ENCODE data around the gene IFRD2. TPM values are rescaled to one million over a fixed set of nuclear protein-coding genes. Genes with fewer than 3 reads are reported as not detected.
"Not testable (repeated sequence)": the region's sequence is repeated elsewhere in the genome, so short reads cannot be mapped to it uniquely, and the experiment has no call there.

Gene IFRD2
- total and polyA plus RNA-seq, 2 experiments from 2014 or later: 85.4 to 90.2 TPM

GRCh38 chr3:50246517-50246954 lies 45.7 kb downstream of the IFRD2 start:
- Histone ChIP-seq H4K20me1 (ENCODE audit: insufficient read depth) (no peaks in the 10 kb centered on the region), H3K79me2 (ENCODE audit: insufficient read depth) (peaks cover 92% of the 10 kb centered on the region), H3K9me3 (ENCODE audit: low read depth) (no peaks in the 10 kb centered on the region), H3K36me3 (ENCODE audit: low read depth) (no peaks in the 10 kb centered on the region; the same call in 1 of the 2 replicates), H3K9me2 (ENCODE audit: insufficient read depth) (no peaks in the 10 kb centered on the region), H3K4me1 (ENCODE audit: insufficient read depth) (peaks cover 52% of the 10 kb centered on the region), H3F3A (ENCODE audit: insufficient read depth) (peaks cover 45% of the 10 kb centered on the region), H3K9ac (peak overlapping the region; percentile 77), H2AFZ (no peak overlapping the region), H3K27ac (peak overlapping the region; percentile 91), H3K4me3 (peak overlapping the region; percentile 62), H3K4me2 (ENCODE audit: unreplicated experiment) (peak overlapping the region; percentile 82), H3K27me3 (replicated peaks; ENCODE audit: insufficient read depth) (no peaks in the 10 kb centered on the region)
- WGBS, 2 experiments (ENCODE audit: low coverage in 1 of 2, low lambda C conversion rate in 2 of 2, missing lambda C conversion rate in 2 of 2): 6 to 9% methylated on average over 10 of the region's 10 CpGs
- TF ChIP-seq EZH2 (IDR thresholded peaks at IDR 0.05; ENCODE audit: insufficient read depth, poor library complexity, severe bottlenecking) (no peak), EZH2phosphoT487 (IDR thresholded peaks at IDR 0.05; ENCODE audit: insufficient read depth, low read depth) (no peak)
- DNase-seq: peak; percentile 99
- in situ Hi-C loops (cut with MboI): no loop called here

GRCh38 chr3:50245831-50246516 lies 46.3 kb downstream of the IFRD2 start:
- TF ChIP-seq EZH2 (IDR thresholded peaks at IDR 0.05; ENCODE audit: insufficient read depth, poor library complexity, severe bottlenecking) (no peak), EZH2phosphoT487 (IDR thresholded peaks at IDR 0.05; ENCODE audit: insufficient read depth, low read depth) (no peak)
- Histone ChIP-seq H3K9me2 (ENCODE audit: insufficient read depth) (no peaks in the 10 kb centered on the region), H3K4me3 (peak overlapping the region; percentile 62), H3K9me3 (ENCODE audit: low read depth) (no peaks in the 10 kb centered on the region), H3K4me2 (ENCODE audit: unreplicated experiment) (peak overlapping the region; percentile 82), H2AFZ (no peak overlapping the region), H3K4me1 (ENCODE audit: insufficient read depth) (peaks cover 50% of the 10 kb centered on the region), H3K27ac (peak overlapping the region; percentile 91), H3K79me2 (ENCODE audit: insufficient read depth) (peaks cover 92% of the 10 kb centered on the region), H3F3A (ENCODE audit: insufficient read depth) (peaks cover 45% of the 10 kb centered on the region), H3K27me3 (replicated peaks; ENCODE audit: insufficient read depth) (no peaks in the 10 kb centered on the region), H3K9ac (peak overlapping the region; percentile 77), H3K36me3 (ENCODE audit: low read depth) (no peaks in the 10 kb centered on the region; the same call in 1 of the 2 replicates), H4K20me1 (ENCODE audit: insufficient read depth) (no peaks in the 10 kb centered on the region)
- 4 to 7% methylated on average over 19 to 24 of the region's 25 CpGs for WGBS, 2 experiments (ENCODE audit: low coverage in 1 of 2, low lambda C conversion rate in 2 of 2, missing lambda C conversion rate in 2 of 2)
- in situ Hi-C loops (cut with MboI): no loop called here
- peak; percentile 94 for DNase-seq

- Histone ChIP-seq H3K36me3 (ENCODE audit: low read depth) (no peaks in the 10 kb centered on the region; the same call in 1 of the 2 replicates), H3K9me3 (ENCODE audit: low read depth) (no peaks in the 10 kb centered on the region), H3K9me2 (ENCODE audit: insufficient read depth) (no peaks in the 10 kb centered on the region), H3K4me2 (ENCODE audit: unreplicated experiment) (peak overlapping the region; percentile 82), H4K20me1 (ENCODE audit: insufficient read depth) (no peaks in the 10 kb centered on the region), H3K9ac (peak overlapping the region; percentile 77), H3K27me3 (replicated peaks; ENCODE audit: insufficient read depth) (no peaks in the 10 kb centered on the region), H3K79me2 (ENCODE audit: insufficient read depth) (peaks cover 92% of the 10 kb centered on the region), H2AFZ (no peak overlapping the region), H3F3A (ENCODE audit: insufficient read depth) (peaks cover 44% of the 10 kb centered on the region), H3K4me3 (peak overlapping the region; percentile 62), H3K27ac (peak overlapping the region; percentile 91), H3K4me1 (ENCODE audit: insufficient read depth) (peaks cover 50% of the 10 kb centered on the region)
- TF ChIP-seq EZH2 (IDR thresholded peaks at IDR 0.05; ENCODE audit: insufficient read depth, poor library complexity, severe bottlenecking): no peak
- no peak for TF ChIP-seq EZH2phosphoT487 (IDR thresholded peaks at IDR 0.05; ENCODE audit: insufficient read depth, low read depth)
- DNase-seq: no peak
- WGBS, 2 experiments (ENCODE audit: low coverage in 1 of 2, low lambda C conversion rate in 2 of 2, missing lambda C conversion rate in 2 of 2): 63 to 68% methylated on average over 16 of the region's 16 CpGs
- in situ Hi-C loops (cut with MboI): no loop called here
Measured at GRCh38 chr3:50245251-50245745, 46.9 kb downstream of the IFRD2 start.

- H3K27me3 ChIP-seq (replicated peaks; ENCODE audit: insufficient read depth); H4K20me1 ChIP-seq (ENCODE audit: insufficient read depth); H3K9me3 ChIP-seq (ENCODE audit: low read depth); H3K4me2 ChIP-seq (ENCODE audit: unreplicated experiment); H2AFZ ChIP-seq; H3K4me3 ChIP-seq; H3K9me2 ChIP-seq (ENCODE audit: insufficient read depth); DNase-seq; in situ Hi-C loops (cut with MboI); H3K36me3 ChIP-seq (ENCODE audit: low read depth): not testable (repeated sequence)
- H3K27ac ChIP-seq: peak overlapping the region; percentile 91
- WGBS, 2 experiments (ENCODE audit: low coverage in 1 of 2, low lambda C conversion rate in 2 of 2, missing lambda C conversion rate in 2 of 2): 81 to 88% methylated on average over 6 of the region's 6 CpGs
- H3F3A ChIP-seq (ENCODE audit: insufficient read depth): peaks cover 41% of the 10 kb centered on the region
- peak overlapping the region; percentile 77 for H3K9ac ChIP-seq
- peaks cover 50% of the 10 kb centered on the region for H3K4me1 ChIP-seq (ENCODE audit: insufficient read depth)
- H3K79me2 ChIP-seq (ENCODE audit: insufficient read depth): peaks cover 92% of the 10 kb centered on the region
Measured at GRCh38 chr3:50244813-50245212, 47.4 kb downstream of the IFRD2 start.
